NOMO-1 treated with DMSO at 0.1 percent for 48 hours (cell line): ENCODE measurements around the gene DPEP3.

ENCODE experiments used
- DNase-seq: peaks from one replicate; lab custom pipeline; 2025; ENCODE audit not compliant: unreplicated experiment; lab: John Stamatoyannopoulos, UW

The DPEP3 gene

DNA sequence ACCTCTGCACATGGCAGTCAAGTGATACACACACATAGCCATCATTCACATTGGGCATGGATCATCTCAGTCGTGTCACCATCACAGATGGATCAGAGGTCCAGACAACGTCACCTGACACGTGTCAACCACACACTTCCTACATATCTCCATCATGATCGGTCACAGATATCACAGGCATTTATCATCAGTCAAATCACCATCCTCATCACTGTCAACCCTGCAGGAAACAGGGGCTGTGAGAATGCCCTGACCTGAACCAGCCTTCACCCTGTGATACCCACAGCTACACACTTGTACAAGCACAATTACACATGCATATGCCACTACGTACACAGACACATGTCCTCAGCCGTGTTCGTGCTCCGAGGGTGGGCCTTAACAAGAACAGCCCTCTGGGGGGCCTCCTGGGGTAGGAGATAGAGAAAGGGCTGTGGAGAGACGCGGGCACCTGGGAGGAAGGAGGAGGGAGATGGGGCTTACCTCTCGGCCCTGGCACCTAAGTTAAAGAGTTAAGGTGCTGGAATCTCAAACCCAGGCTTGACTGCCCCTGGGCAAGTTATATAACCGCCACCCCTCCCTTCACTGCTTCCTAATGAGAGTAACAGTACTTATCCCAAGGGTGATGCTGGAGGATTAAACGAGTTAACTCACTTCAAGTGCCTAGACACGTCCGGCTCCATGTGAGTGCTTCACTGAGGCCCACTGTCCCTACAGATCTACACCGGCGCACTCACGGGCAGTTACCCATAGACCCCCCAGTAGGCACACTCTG, 12.9 kb downstream of the DPEP3 start:
- no peak for DNase-seq

DNA sequence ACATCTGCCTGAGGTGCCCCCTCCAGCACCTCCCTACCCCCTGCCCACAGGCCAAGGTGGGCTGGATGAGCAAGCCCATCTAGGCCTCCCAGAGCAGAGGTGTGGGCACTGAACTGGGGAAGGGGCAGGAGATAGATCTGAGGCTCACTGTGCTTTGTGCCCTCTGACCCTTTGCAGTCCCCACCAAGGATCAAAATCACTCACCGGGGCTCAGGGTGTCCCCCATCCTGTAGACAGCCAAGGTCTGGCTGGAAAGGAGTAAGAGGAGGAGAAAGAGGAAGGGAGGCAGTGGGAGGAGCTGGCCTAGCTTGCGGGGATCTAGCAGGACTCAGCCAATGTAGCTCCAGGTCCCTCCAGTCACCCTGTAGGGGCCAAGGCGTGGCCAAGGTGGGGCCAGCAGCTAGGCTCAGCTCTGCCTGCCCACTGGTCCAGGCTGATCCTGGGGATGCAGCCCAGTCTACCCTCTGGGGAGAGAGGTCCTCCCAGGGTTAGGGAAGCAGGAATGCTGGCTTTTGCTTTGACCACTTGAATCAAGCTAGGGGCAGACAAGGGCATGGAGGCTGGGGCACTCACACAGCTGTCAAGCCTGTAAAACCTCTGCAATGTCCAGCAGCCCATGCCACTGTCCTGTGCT, 13.6 kb downstream of the DPEP3 start:
- peak; percentile 49 for DNase-seq

- DNase-seq = no peak
Measured at GRCh38 chr16:67965668-67966548, 14.4 kb downstream of the DPEP3 start.

GRCh38 chr16:67964477-67965131, 15.7 kb downstream of the DPEP3 start:
- DNase-seq = no peak

DNA sequence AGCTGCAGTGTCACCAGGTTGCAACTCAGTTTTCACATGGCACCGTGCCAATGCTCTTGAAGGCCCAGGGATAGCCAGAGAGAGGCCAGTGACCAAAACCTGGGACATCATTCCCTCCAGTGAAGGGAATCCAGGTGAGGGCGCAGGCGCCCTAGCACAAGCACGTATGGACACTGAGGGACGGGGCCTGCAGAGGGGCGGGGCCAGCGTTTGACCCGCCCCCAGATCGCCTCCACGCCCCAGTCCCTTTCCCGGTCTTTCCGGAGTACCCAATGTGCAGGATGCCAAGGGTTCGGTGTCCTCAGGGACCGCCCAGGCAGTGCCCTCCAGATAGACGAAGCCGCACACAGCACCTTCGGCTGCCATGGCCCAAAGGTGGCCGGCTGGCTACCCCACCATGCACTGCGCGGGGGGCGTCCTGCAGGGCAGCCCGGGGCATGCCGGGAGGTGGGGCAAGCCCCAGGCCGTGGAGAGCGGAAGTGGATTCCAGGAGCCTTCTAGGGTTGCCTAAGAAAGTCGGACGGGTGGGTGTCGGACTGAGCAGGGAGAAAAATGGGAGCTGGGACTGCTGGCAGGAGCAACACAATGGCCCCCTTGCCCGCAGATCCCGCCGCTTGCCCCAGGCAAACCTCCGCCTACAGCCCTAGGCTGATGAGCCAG, 16.5 kb downstream of the DPEP3 start:
- DNase-seq = no peak

DNA sequence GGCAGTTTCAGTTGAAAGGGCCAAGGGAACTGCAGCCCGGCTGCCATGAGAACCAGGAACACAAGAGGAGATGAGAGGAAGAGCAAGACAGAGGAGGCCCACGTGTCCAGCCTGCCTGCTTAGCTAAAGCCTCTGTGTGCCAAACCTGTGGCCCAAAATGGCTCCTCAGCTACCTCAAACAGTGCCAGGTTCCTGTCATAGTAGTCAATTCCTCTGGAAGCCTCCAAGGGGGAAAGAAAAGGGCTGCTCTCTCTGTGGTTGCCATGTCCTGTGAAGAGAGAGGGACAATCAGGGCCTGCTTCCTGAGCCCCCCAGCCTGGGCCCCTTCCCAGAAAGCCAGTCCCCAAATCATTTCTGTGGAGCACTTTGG, 17.0 kb downstream of the DPEP3 start:
- DNase-seq = no peak

DNA sequence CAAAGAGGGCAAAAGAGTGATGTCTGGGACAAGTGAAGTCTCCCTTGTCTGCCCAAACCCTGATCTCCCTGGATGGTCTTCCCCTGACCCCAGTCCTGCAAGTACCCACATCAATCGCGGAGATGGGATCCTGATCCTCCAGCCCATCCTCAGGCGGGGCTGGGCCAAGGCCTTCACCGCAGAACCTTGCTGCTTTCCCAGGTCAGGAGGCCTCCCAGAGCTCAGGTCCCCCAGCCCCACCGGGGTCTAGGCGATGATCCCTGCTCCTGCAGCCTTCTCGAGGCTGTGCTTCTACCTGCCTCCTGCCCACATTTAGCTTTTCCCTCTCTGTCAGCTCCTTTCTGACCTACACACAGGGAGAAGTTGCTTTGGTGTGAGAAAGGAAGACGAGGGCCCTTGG, 18.2 kb downstream of the DPEP3 start:
- no peak for DNase-seq

DNA sequence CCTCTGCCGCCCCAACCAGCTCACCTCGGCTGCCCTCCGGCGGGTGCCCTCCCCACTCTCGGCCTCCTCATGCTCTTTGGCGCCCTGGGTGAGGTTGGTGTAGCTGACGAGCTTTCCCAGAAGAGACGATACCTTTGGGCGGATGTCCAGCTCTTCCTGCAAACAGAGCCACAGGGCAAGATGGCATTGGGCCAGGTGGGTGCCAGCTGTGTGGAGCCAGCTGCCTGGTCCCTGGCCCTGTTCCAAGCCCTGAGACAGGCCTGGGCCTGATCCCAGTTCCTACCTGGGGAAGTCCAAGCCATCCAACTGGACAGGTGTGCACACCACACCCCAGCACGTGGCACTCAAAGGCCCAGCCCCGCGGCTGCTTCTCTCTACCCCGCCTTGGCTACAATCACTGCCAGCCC, 18.7 kb downstream of the DPEP3 start:
- DNase-seq = no peak

DNA sequence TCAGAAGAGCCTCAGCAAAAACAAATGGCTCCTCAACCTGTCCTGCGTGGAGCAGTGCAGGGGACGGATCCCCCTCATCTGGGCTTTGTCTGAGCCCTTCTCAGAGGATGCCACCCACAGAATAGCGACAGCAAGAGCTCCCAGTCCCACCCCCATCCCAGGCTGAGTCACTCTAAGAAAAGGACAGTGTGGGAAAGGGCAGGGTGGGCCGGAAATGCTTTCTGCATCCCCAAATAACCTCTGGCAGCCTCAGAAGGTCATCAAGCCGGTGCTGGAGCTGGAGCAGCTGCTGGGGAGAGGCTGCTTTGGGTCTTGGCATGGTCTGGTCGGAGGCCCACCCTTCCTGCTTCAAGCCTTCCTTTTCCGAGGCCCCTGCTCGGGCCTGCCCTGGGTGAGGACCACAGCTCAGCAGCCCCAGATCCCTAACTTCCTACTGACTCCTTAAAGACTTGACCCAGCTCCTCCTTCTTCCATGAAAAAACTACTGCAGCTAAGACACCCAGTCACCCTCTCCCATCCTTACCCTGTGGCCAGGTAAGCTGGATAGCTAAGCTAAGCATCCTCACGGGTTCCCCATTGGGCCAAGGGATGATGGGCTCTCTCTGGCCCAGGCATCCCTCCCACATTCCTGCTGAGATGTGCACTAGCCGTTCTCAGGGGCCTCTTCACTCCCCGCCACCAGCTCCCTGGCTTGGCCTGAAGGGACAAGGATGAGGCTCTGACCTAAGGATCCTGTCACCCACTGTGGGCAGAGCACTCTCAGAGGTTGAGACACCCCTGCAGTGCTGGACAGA, 20.6 kb downstream of the DPEP3 start:
- DNase-seq = no peak

DNA sequence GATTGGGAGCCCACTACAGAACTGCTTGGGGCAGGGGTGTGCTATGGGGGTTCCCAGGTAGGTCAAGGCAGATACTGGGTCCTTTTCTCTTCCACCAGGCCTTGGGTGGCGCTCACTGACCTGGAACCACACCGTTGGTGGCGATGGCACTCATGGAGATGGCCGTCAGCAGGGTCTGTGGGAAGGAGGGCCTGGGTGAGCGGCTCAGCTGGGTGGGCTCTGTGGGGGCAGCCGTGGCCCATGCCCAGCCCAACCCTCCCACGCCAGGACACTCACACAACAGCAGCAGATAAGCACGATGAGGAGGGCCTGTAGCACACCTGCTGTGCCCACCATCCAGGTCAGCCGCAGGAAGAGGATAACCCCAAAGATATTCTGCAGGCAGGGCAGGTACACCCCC, 22.7 kb downstream of the DPEP3 start:
- DNase-seq = no peak

GRCh38 chr16:67954421-67955196, 25.7 kb downstream of the DPEP3 start:
- DNase-seq = no peak

DNA sequence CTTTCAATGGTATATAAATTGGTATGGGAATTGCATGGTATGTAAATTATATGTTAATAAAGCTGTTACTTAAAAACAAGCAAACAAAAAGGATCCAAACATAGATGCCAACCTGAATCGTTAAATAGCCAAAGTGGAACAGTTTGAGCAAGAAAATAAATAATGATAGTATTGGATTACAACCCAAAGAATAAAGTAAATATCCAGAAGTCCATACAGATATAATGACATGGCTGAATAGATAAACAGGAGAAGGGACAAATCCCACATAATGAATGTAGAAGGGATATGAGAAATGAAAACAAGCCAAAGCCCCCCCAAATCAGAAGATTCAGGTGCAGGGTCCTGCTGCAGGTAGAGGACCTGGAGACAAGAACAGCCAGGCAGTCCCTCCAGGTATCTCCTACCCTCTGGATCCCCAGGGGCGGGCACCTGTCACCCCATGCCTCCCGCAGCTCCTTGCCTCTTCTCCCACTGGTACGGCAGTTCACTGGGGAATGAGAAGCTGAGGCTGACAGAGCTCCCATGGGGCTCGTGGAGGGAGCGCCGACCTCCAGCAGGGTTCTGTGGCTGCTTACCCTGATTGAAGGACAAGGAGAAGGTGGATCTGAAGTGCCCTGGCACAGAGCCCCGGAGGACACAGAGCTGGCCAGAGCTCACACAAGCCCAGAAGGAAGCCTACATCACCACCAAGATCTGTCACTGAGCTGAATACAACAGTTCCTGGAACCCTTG, 26.5 kb downstream of the DPEP3 start:
- DNase-seq = no peak

DNA sequence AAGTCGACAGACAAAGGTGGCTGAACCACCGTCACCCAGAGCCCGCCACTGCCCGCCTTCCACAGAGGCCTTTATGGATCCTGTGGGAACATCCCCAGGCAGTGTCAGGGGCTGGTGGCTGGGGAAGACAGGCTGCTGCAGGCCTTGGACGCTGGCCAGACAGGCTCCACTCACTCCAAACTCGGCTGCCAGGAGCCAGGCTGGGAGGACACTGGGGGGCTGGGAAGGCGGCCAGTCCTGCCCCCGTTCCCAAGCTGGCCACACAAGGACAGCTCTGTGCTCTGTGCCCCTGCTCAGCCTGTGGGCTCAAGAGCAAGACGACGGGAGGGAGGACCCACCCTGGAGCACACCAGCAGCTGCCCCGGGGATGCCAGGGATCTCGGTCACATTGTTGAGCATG, 28.8 kb downstream of the DPEP3 start:
- no peak for DNase-seq

GRCh38 chr16:67950335-67950843, 29.9 kb downstream of the DPEP3 start:
- DNase-seq = no peak

GRCh38 chr16:67949645-67950044, 30.7 kb downstream of the DPEP3 start:
- no peak for DNase-seq

GRCh38 chr16:67948015-67948414, 32.3 kb downstream of the DPEP3 start:
- DNase-seq = no peak

- no peak for DNase-seq
Measured at GRCh38 chr16:67946966-67947558, 33.2 kb downstream of the DPEP3 start.

DNA sequence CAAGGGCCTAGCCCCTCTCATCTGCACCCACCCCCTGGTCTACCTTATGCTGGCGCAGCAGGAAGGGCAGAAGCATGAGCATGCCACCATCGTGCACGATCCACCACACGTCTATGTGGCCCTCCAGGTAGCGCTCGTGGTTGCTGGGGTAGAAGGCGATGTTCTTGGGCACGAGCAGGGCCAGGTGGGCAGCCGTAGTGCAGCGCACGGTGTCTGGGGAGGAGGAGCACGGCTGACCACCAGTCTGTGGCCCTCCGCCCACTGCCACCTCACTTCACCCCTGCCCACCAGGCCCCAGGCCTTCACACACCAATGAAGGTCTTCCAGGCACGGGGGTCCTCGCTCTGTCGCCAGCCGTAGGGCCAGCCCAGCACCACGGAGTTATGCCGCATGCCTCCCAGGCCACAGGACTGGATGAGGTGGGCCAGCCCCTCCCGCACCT, 34.1 kb downstream of the DPEP3 start:
- no peak for DNase-seq
